LoVo (cell line): ENCODE measurements around the gene TMEM190.

Experiments
- DNase-seq: peaks from one replicate; pipeline ENCODE4 v3.0.0-alpha.2; 2016; ENCODE audit warnings: low spot score

TMEM190 gene

GRCh38 chr19:55423225-55424005 lies 46.8 kb downstream of the TMEM190 start:
- no peak for DNase-seq

DNA sequence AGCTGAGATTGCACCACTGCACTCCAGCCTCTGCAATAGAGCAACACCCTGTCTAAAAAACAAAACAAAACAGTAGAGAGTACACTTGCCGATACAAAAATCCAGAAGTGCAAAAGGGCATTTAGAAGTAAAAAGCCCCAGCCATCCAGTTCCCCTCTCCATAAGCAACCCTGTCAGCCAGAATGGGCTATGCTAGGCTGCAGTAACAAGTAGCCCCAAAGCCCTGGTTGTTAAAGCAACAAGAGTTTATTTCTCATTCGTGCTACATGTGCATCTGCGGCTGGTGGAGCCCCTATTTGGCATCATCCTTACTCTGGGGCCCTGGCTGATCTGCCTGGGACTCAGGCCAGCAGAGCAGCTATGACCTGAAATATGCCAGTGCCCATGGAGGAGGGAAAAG lies 47.9 kb downstream of the TMEM190 start:
- DNase-seq, result no peak

DNA sequence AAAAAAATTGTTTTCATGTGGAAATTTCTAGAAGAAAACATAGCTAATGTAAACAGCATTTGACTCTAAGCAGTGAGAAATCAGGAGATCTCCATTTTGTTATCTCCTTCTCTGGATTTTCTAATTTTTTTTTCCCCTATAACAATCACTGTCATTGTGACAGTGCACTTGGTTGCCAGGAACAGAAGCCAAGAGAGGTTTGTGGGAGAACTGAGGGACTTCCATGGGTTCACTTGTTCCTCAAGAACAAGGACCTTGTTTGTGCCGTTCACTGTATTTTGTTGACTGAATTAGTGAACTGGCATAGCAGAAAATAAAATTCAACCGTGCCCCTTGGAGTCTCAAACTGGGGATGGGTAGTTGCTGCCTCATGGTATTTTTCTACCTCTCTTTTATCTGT lies 49.4 kb downstream of the TMEM190 start:
- no peak for DNase-seq
